Thyroid gland (tissue), 4 donors: Measurements from ENCODE around the gene TRPC4. TPM values are rescaled to one million over a fixed set of nuclear protein-coding genes. Genes with fewer than 3 reads are reported as not detected.

Experiments used
- DNase-seq, 2 donors: peaks; one replicate each; pipeline ENCODE4 v3.0.0-alpha.2; 2019
- H3K27ac ChIP-seq, 3 donors: fragments of 200-600 bp; sonication (generic); 1 replicate in 2 of 3; 2 replicates in 1 of 3; pipeline ENCODE4 v1.5.1; 2016 to 2019; ENCODE audit warnings: mild to moderate bottlenecking in 1 of 3, moderate library complexity in 1 of 3
- H3K27me3 ChIP-seq: fragments of 200-600 bp; sonication (generic); one replicate; pipeline ENCODE4 v1.5.1; 2019
- H3K36me3 ChIP-seq, 2 donors: fragments of 200-600 bp; sonication (generic); one replicate each; pipeline ENCODE4 v1.5.1; 2016 to 2019
- H3K4me1 ChIP-seq, 2 donors: fragments of 200-600 bp; sonication (generic); one replicate each; pipeline ENCODE4 v1.5.1; 2017 to 2019
- H3K4me3 ChIP-seq, 3 donors: fragments of 200-600 bp; sonication (generic); replicated peaks in 1 of 3; 1 replicate in 2 of 3; 2 replicates in 1 of 3; pipeline ENCODE4 v1.5.1; 2016; ENCODE audit warnings: mild to moderate bottlenecking in 1 of 3
- H3K9me3 ChIP-seq: fragments of 200-600 bp; sonication (generic); one replicate; pipeline ENCODE4 v1.5.1; 2017
- POLR2A ChIP-seq, 2 donors: fragments of 450-650 bp; IDR thresholded peaks; one replicate each; pipeline ENCODE4 v1.6.1; 2017; ENCODE audit warnings: antibody characterized with exemption in 2 of 2, mild to moderate bottlenecking in 2 of 2, moderate library complexity in 1 of 2
- WGBS, 2 donors: methylation state at CpG; one replicate each; pipeline ENCODE4 v1.1.5; 2017; 5-methylcytosine and 5-hydroxymethylcytosine counted together
- intact Hi-C: fragments of 100-400 bp; cut with DNase I; formaldehyde crosslinking; loops from one replicate; pipeline ENCODE4 v1.15.1; 2023
- total RNA-seq, 4 donors: library from RNA; depleted of rRNA; stranded (reverse); fragments of >200 nt; gene quantifications; one replicate each; pipeline ENCODE4 v1.2.3, GENCODE V29; 2016
- TF ChIP-seq, protein P1 (sequence below), 6 experiments: fragments of 200-600 bp in 3 of 6; fragments of 450-650 bp in 3 of 6; sonication (generic) in 3 of 6; IDR thresholded peaks; one replicate each; pipeline ENCODE4 v1.5.1; 2016 to 2019; ENCODE audit warnings: antibody characterized with exemption in 6 of 6, mild to moderate bottlenecking in 2 of 6, inconsistent platforms in 1 of 6, moderate library complexity in 1 of 6

TRPC4 gene
- total RNA-seq, 4 donors from 2014 or later, result 0.11 to 3.2 (median 0.79) TPM

DNA sequence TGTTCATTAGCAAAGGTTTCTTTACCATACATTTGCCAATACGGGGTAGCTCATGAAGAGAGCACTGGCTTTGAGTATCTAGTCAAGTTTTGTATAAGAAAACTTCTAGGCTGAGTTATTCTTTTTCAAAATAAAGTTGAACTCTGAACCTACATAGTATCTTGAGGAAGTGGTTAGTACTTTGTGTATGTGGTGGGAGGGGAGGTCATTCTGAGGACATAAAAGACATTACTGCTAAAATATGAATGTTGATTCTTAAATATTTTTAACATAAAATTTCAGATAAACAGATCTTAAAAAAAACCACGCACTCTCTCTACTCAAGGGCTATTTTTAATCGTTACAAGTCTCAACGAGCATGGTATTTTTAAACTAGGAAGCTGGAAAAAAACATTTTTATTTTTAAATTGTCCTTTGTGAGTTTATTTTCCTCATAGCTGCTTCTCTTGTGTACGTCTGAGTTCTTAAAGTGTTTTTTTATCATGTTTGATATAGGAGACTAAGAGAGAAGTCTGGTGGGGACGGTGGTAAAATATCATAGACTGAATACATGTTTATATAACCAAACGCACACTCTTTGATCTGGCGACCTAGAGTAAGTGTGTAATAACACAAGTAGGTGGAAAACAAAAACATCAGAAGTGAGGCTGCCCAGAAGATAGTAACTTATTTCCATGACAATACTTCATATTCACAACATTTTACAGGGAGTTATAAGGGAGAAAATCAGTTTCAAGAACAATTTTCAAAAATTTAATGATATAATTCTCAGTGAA is 153.0 kb downstream of the TRPC4 start:
- intact Hi-C loops, result no loop called here
- H3K27me3 ChIP-seq, result no peaks in the 10 kb centered on the region
- H3K36me3 ChIP-seq, result no peaks in the 10 kb centered on the region
- no peak overlapping the region for H3K27ac ChIP-seq
- H3K9me3 ChIP-seq, result no peaks in the 10 kb centered on the region
- 33 to 35% methylated on average over 8 of the region's 8 CpGs for WGBS, 2 donors
- H3K4me3 ChIP-seq, result no peak overlapping the region
- DNase-seq, result no peak
- TF ChIP-seq POLR2A (IDR thresholded peaks at IDR 0.05), result no peak
- TF ChIP-seq, protein P1, sequence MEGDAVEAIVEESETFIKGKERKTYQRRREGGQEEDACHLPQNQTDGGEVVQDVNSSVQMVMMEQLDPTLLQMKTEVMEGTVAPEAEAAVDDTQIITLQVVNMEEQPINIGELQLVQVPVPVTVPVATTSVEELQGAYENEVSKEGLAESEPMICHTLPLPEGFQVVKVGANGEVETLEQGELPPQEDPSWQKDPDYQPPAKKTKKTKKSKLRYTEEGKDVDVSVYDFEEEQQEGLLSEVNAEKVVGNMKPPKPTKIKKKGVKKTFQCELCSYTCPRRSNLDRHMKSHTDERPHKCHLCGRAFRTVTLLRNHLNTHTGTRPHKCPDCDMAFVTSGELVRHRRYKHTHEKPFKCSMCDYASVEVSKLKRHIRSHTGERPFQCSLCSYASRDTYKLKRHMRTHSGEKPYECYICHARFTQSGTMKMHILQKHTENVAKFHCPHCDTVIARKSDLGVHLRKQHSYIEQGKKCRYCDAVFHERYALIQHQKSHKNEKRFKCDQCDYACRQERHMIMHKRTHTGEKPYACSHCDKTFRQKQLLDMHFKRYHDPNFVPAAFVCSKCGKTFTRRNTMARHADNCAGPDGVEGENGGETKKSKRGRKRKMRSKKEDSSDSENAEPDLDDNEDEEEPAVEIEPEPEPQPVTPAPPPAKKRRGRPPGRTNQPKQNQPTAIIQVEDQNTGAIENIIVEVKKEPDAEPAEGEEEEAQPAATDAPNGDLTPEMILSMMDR (IDR thresholded peaks at IDR 0.05), result no peak
- H3K4me1 ChIP-seq, result peaks cover 0 to 13% of the 10 kb centered on the region in 2 donors

DNA sequence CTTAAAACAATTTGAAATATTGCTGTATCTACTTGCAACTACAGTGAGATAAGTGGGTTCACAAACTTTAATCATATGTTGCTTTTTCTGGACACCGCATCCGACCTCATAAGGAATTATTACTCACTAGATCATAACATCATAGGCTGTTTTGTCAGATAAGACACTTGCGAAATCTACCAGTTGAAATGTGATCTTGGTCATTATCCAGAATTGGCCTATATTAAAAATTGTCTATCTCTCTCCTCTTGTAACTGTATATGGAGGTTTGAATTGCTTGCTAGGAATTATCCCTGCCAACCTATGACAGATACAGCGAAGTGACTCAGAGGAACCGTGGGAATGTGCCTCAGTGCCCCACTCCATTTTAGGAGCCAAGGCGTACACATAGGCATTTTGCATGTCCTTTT is 154.0 kb downstream of the TRPC4 start:
- Histone ChIP-seq H3K36me3 (no peaks in the 10 kb centered on the region), H3K4me1 (peaks cover 0 to 13% of the 10 kb centered on the region in 2 donors), H3K9me3 (no peaks in the 10 kb centered on the region), H3K4me3 (no peak overlapping the region), H3K27me3 (no peaks in the 10 kb centered on the region), H3K27ac (no peak overlapping the region)
- intact Hi-C loops, result no loop called here
- WGBS, 2 donors, result 86 to 87% methylated on average over 6 of the region's 6 CpGs
- TF ChIP-seq, protein P1 (IDR thresholded peaks at IDR 0.05), result no peak
- TF ChIP-seq POLR2A (IDR thresholded peaks at IDR 0.05), result no peak
- no peak for DNase-seq

DNA sequence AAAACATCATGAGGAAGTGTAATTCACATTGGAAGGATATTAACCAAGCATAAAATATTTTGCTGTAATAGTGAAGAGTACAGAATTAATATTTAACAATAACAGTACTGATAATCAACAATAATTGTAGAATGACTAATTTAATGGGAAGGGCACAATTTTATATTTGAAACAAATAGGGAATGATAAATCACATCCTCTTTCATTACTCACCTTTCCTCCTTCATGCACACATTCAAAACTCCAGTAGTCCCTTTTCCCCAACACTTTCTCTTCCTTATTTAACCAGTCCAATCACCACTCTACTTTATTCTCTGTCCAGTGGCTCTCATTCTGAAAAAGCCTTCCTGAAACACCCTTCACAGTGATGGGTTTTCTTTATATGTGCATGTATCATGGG is 160.3 kb downstream of the TRPC4 start:
- Histone ChIP-seq H3K9me3 (no peaks in the 10 kb centered on the region), H3K36me3 (no peaks in the 10 kb centered on the region), H3K27me3 (no peaks in the 10 kb centered on the region), H3K27ac (no peak overlapping the region), H3K4me1 (peaks cover 0 to 13% of the 10 kb centered on the region in 2 donors), H3K4me3 (no peak overlapping the region)
- intact Hi-C loops, result no loop called here
- TF ChIP-seq, protein P1 (IDR thresholded peaks at IDR 0.05), result no peak
- no peak for TF ChIP-seq POLR2A (IDR thresholded peaks at IDR 0.05)
- DNase-seq, result no peak

DNA sequence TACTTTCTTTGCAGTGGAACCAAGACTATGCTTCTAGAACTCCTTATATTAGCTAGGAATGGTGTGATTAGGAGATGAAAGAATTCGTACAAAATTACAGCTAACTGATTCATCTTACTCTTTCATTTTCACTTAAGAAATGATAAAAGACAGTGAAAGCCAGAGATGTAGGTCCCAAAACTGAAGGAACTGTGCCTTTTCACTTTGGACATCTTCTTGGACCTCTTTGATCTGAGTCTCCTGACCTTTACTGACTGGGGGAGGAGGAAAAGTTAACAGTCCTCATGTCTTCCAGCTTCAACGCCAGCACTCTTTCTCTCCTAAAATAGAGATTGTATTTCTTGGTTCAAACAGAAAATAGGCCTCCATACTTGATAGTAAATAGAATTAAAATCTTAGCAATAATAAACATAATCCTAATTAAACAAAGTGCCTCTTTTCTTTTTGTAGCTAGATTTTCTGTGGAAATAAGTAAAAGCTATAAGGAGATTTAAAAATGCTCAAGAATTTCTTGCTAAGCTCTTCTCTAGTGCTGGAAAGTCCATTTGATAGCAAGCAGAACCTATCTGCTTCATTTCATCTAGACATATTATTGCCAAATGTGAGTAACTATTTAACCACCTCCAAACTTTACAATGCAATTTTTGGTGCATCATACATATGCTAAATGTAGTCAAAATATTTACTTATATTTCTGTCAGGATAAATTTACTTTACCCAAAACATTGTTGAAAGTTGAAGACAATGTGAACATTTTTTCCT is 161.7 kb downstream of the TRPC4 start:
- DNase-seq, result no peak
- WGBS, 2 donors, result 85 to 87% methylated on average over 2 of the region's 2 CpGs

More for the DNA sequence above, 161.7 kb downstream of the TRPC4 start:
- Histone ChIP-seq H3K4me1 (peaks cover 0 to 11% of the 10 kb centered on the region in 2 donors), H3K27ac (no peak overlapping the region), H3K4me3 (no peak overlapping the region), H3K27me3 (no peaks in the 10 kb centered on the region), H3K36me3 (no peaks in the 10 kb centered on the region), H3K9me3 (no peaks in the 10 kb centered on the region)
- TF ChIP-seq POLR2A (IDR thresholded peaks at IDR 0.05), result no peak
- TF ChIP-seq, protein P1 (IDR thresholded peaks at IDR 0.05), result no peak
- intact Hi-C loops, result no loop called here
